Left kidney (tissue), 8 donors: ENCODE data around the gene LHPP. TPM values are rescaled to one million over a fixed set of nuclear protein-coding genes. Genes with fewer than 3 reads are reported as not detected.
"Not testable (repeated sequence)": the region's sequence is repeated elsewhere in the genome, so short reads cannot be mapped to it uniquely, and the experiment has no call there.

Source experiments
- DNase-seq: peaks from one replicate; pipeline ENCODE4 v3.0.0-alpha.2; 2013
- long read RNA-seq, 8 donors: transcript quantifications; one replicate each; lab custom pipeline, GENCODE V29; 2026
- polyA plus RNA-seq: library from polyadenylated mRNA; unstranded; fragments of 120-200 nt; gene quantifications from one replicate; pipeline ENCODE4 v1.2.1, GENCODE V29; 2013; ENCODE audit not compliant: insufficient read length

Gene LHPP, protein sequence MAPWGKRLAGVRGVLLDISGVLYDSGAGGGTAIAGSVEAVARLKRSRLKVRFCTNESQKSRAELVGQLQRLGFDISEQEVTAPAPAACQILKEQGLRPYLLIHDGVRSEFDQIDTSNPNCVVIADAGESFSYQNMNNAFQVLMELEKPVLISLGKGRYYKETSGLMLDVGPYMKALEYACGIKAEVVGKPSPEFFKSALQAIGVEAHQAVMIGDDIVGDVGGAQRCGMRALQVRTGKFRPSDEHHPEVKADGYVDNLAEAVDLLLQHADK
- 17.9 TPM for polyA plus RNA-seq
- long read RNA-seq, donor 1, transcript LHPP-202 (7 exons, 1,622 nt), result major isoform, 9 of 9 reads
- long read RNA-seq, donor 1, partial matches to known transcripts, result 0 of 9 reads
- long read RNA-seq, donor 1, other reads (novel, unspliced or antisense), result 0 of 9 reads
- long read RNA-seq, donor 2, partial matches to known transcripts, result 0 of 6 reads
- long read RNA-seq, donor 2, other reads (novel, unspliced or antisense), result 0 of 6 reads
- long read RNA-seq, donor 3, partial matches to known transcripts, result 22 of 42 reads
- long read RNA-seq, donor 3, other reads (novel, unspliced or antisense), result 16 of 42 reads
- long read RNA-seq, donor 4, result 0 reads
- long read RNA-seq, donor 5, transcript LHPP-202 (7 exons, 1,622 nt), result major isoform, 19 of 21 reads
- long read RNA-seq, donor 5, partial matches to known transcripts, result 0 of 21 reads
- long read RNA-seq, donor 5, other reads (novel, unspliced or antisense), result 0 of 21 reads
- long read RNA-seq, donor 6, transcript LHPP-202 (7 exons, 1,622 nt), result major isoform, 9 of 11 reads
- long read RNA-seq, donor 6, partial matches to known transcripts, result 0 of 11 reads
- long read RNA-seq, donor 6, other reads (novel, unspliced or antisense), result 0 of 11 reads
- long read RNA-seq, donor 7, partial matches to known transcripts, result 0 of 2 reads
- long read RNA-seq, donor 7, other reads (novel, unspliced or antisense), result 0 of 2 reads
- long read RNA-seq, donor 8, partial matches to known transcripts, result 0 of 2 reads
- long read RNA-seq, donor 8, other reads (novel, unspliced or antisense), result 0 of 2 reads

DNA sequence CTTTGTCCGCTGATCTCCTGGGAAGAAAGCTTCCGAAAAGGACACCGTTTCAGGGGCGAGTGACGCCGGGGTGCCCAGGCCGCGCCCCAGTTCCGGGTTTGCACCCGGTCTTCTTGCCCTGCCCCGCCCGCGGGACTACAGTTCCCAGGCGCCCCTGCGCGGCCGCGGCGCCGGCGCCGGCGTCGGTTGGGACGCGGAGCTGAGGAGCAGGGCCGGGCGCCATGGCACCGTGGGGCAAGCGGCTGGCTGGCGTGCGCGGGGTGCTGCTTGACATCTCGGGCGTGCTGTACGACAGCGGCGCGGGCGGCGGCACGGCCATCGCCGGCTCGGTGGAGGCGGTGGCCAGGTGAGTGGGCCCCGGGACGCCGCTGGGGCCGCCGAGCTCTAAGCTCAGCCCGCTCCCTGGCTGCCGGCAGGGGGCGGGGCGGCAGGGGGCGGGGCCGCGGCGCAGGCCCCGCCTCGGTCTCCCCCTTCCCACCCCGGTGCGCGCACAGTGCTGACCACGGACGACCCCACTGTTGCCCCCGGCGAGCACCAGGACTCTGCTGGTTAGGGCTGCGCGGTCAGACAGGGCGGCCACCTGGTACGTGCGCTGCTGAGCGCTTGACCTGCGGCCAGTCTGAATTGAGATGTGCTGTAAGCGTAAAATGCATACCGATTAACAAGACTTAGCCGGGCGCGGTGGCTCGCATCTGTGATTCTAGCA is at the start of gene LHPP:
Gene LHPP, plus strand, starts transcription at position 182 of the 706 bp plus-strand sequence. Its CDS starts 40 bp downstream, at position 222.
- DNase-seq, result peak; percentile 80

DNA sequence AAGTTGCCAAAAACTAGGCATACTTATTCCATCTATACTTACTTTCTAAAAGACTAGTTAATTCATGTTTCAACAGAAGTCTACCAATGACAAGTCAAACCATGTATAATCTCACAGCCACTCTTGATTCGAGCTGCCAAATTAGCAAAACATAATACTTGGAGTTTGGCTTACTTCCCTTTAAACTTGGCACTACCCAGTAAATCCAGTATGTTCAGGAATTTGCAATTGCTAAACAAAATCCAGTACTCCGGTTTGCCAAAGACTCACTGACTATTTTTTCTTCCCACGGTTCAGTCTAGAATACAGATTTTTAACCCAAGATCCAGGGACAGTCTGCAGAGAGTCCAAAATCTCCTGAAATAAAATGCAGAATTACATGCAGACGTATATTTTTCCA is 47.5 kb upstream of the LHPP start:
- DNase-seq, result no peak

DNA sequence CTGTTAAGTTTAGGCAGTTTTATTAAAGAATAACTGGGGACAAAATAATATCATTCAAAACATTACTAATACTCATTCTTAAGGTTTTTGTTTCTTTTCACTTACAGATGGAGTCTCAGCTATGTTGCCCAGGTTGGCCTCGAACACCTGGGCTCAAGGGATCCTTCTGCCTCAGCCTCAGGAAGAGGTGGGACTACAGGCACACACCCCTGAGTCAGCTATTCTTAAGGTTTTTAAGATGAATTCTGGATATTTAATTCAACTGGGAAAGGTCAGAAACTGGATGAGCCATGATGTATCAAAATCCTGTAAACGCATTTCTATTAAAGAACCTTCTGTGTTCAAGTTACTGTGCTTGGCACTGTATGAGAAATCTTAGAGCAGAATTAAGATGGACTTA is 46.4 kb upstream of the LHPP start:
- DNase-seq, result no peak

DNA sequence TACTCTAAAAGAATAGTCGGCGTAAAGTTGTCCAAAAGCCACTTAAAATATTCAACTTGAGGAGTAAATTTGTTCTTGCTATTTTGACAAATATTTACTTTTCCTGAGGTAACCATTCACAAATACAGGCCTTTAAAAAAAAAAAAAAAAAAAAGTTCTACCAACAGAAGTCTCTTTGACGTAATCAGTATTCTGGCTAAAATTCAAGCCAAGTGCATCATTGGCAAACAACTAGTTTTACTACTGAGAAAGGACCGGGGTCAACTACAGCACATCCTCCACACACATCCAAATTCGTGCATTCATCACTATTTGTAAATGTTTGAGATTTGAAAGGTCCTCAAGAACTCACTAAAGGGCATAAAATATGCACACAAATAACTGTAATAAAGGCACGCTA is 44.9 kb upstream of the LHPP start:
- no peak for DNase-seq

DNA sequence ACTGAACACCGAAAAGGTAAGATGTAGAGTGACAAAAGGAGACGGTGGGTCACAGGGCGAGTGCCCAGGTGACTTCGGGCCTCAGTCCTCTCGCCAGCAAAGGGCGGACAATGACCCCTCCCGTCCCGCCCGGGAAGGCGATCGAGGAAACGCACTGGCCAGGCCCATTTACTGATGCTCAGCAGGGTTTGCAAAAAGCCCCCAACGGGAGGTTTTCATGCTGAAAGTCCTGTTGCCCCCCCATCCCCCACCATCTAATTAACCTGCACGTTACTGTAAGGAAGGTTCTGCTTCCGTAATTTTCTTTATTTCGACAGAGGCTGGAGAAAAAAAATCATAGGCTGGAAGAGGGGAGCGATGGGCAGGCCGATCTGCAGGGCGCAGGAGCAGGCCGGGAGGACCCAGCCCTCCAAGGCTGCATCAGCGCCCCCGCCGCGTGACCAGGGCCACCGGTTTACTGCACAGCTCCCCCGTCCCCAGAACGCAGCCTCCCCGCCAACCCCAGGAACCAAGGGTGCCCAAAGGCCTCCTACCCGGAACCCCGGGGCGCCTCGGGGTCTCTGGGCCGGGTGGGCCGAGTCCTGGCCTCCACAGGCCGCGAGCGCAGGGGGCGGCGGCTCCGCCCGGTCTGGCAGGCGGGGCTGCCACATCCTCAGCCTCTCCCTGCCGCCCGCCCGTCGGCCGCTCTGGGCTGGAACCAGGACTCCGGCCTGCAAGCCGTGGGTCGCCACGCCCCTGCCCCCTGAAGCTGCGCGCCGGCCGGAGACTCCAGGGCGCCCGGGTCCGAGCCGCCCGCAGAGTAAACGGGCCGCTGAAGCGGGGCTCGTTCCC is 43.5 kb upstream of the LHPP start:
- DNase-seq, result peak; percentile 46

DNA sequence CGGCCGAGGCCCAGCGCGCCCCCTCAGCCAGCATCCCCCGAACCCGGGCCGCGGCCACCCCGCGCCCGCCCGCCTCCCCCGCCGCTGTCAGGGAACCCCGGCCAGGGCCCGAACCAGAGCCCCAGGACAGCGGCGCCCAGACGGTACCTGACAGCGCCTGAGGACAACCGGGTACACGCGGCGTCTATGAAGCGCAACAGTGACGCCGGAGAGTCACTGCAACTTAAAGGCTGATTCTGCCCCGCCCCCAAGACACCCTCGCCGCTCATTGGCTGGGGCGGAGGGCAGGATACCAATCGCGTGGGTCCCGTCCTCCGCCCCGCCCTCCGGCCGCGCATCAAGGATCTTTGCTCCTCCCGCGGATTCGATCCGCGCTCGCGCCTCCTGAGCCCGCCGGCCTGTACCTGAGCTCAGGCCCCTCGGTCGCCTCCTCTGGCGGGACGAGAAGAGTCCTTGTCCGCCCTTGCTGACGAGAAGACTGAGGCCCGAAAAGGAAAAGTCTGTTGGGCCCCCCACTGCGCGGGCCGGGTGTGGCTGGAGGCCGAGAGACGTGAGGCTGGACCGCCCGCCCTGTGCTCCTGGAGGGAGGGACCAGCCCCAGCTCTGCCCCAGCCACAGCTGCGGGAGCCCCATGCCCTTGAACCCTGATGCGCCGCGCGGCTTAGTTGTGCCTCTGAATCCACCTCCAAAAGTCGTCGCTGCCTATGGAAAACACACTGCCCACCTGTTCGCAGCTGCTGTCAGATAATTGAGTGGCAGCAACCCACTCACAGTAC is 42.7 kb upstream of the LHPP start, which contains the start of gene OAT:
Gene OAT, minus strand, starts transcription at position 198 of the 776 bp plus-strand sequence. CDS start 6,752 bp downstream, outside the sequence.
- peak; percentile 97 for DNase-seq

DNA sequence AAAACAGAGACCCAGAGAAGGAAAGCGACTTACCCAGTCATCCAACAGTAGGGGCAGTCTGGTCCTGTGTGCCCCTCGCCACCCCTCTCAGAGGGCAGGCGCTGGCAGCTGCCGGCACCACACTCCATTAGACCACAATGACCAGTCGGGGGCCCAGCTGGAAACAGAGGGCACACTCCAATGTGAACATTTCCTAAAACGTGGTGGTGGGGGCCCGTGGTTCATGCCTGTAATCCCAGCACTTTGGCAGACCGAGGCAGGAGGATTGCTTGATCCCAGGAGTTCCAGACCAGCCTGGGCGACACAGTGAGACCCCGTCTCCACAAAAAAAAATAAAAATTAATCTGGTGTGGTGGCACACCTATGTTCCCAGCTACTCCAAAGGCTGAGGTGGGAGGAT is 42.0 kb upstream of the LHPP start:
- no peak for DNase-seq

DNA sequence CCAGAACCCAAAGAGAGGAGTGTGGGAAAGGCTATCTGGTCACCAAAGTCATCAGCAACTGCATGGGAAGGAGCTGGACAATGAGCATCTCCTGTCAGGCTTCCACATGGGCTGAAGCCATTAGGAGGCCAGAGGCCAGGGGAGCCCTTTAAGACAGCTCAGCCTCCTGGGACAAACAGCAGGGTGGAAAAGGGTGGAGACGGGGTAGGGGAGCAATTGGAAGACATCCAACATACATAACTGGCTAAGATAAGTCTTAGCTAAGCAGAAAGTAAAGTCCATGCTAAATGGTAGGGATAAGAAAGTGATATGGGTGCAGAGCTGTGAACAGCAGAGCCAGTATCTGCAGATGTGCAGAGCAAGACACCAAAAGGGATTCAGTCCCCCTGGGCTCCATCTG is 41.4 kb upstream of the LHPP start:
- no peak for DNase-seq

DNA sequence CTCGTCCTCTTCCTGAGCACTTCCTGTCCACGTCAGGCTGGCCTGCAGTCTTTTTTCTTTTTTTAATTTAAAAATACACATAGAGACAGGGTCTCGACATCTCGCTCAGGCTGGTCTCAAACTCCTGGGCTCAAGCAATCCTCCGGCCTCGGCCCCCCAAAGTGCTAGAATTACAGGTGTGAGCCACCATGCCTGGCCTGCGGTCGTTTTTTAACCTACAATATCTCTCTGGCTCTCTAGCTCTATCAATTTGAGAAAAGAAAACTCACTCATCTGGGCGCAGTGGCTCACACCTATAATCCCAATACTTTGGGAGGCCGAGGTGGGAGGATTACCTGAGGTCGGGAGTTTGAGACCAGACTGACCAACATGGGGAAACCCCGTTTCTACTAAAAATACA is 38.9 kb upstream of the LHPP start:
- DNase-seq, result no peak

DNA sequence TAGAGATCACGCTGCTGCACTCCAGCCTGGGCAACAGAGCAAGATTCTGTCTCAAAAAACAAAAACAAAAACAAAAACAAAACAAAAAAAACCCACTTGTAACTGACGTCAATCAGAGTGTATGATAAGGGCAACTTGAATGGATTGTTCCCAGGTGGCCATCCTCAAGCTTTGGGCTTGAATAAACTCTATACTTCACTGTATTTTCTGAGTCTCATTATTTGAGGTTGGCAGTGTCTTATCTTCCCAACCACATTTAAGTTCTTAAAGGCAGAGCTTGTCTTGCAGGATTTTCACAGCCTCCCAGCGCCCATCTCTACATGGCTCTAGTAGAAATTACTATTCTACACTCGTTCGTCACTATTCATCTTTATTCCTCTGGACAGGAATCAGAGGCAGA is 37.8 kb upstream of the LHPP start:
- DNase-seq, result no peak

DNA sequence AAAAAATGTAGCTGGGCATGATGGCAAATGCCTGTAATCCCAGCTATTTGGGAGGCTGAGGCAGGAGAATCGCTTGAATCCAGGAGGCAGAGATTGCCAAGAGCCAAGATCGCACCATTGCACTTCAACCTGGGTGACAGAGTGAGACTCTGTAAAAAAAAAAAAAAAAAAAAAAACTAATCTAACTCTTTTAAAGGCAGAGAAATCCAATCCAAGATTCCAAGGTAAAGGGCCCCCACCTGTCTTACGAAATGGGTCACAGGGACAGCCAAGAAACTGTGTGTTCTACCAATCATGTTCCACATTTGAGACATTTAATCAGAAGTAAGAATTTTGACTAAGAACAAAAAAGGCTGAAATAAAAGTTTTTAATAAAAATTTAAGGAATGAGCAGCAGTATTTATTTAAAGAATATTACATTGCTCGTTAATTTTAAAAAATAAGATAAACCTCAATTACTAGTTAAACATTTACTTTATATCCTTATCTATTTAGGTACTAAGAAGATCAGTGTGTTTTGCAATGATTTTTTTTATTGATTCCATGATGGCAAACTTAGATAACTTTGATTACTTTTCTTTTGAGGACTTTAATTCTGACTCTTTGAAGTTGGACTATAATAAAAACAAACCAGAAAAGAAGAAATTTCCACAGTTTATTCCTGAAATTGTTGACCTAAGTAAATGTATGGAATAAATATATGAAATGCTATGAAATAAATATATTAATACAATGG is 36.2 kb upstream of the LHPP start:
- no peak for DNase-seq

DNA sequence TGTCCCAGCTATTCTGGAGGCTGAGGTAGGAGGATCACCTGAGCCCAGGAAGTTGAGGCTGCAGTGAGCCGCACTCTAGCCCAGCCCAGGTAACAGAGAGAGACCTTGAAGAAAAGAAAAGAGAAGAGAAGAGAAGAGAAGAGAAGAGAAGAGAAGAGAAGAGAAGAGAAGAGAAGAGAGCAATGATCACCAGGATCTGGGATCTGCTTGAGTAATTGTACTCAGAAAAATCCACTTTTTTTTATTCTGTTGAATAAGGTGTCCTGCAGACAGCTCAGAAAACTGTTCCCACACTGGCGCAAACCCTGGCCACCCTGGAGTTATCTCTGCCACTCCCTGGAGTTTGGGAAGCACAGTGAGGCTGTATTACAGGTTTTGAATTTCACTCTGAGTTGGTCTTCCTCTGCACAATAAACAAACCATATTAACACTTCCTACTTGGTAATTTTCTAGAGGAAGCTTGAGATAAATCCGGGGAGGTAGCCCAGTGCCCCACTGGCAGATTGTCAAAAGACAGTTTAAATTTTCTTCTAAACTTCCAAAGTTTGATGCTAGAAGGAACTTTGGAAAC is 33.3 kb upstream of the LHPP start:
- no peak for DNase-seq

DNA sequence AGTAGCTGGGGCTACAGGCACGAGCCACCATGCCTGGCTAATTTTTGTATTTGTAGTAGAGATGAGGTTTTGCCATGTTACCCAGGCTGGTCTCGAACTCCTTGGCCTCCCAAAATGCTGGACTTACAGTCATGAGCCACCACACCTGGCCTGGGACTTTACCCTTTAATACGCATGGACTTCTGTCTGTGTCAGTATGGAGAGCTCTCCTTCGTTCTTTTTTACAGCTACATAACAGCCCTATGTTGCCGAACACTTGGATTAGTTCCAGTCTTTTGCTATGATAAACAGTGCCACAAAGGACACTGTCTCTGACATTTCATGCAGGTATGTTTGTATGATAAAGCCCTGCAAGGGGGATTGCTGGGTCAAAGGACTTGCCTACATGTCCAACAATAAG is 32.0 kb upstream of the LHPP start:
- DNase-seq, result no peak

DNA sequence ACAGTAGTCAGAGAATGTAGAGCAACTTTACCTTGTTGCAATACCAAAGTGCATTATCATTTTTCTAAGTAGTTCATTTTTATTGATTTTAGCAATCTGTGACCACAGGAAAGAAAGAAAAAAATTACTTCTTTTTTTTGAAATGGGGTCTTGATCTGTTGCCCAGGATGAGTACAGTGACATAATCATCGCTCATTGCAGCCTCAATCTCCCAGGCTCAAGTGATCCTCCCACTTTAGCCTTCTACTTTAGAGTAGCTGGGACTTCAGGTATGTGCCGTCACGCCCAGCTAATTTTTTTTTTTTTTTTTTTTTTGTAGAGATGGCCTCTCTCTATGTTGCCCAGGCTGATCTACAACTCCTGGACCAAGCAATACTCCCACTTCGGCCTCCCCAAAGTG is 31.5 kb upstream of the LHPP start:
- DNase-seq, result no peak

DNA sequence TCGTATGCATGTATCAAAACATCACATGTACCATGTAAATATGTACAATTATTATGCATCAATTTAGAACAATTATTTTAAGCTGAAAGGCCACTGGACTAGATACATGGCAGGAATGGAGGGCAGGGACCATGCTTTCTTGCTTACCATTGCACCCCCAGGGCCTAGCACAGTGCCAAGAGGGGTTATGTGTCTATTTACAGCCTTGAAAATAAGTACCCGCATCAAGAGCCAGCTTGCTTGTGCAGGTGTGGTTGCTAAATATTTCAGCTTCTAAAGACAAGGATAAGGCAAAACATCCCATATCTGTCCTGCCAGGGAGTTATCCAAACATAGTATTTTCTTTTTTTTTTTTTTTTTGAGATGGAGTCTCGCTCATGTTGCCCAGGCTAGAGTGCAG is 28.2 kb upstream of the LHPP start:
- DNase-seq, result no peak

DNA sequence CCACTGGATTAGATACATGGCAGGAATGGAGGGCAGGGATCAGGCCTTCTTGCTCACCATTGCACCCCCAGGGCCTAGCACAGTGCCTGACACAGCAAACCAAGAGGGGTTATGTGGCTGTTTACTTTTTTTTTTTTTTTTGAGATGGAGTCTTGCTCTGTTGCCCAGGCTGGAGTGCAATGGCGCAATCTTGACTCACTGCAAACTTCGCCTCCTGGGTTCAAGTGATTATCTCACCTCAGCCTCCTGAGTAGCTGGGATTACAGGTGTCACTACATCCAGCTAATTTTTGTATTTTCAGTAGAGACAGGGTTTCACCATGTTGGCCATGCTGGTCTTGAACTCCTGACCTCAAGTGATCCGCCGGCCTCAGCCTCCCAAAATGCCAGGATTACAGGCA is 25.9 kb upstream of the LHPP start:
- not testable (repeated sequence) for DNase-seq

DNA sequence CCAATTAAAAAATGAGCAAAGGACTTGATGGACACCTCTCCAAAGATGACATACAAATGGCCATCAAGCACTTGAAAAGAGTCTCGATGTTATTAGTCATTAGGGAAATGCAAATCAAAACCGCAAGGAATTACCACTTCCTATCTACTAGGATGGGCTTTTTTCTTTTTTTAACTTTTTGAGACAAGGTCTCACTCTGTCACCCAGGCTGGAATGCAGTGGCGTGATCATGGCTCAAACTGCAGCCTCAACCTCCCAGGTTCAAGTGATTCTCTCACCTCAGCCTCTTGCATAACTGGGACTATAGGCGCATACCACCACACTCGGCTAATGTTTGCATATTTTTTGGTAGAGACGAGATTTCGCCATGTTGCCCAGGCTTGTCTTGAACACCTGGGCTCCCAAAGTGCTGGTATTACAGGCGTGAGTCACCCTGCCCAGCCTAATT is 25.4 kb upstream of the LHPP start:
- no peak for DNase-seq

DNA sequence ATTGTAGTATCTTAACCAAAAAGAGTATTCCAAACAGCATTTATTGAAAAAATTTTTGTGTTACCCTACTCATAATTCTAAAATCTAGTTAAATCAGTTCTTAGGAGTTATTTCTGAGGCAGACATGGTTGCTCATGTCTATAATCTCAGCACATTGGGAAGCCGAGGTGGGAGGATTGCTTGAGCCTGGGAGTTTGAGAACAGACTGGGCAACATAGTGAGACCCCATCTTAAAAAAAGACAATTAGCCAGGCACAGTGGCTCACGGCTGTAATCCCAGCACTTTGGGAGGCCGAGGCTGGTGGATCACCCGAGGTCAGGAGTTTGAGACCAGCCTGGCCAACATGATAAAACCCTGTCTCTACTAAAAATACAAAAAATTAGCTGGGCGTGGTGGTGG is 19.9 kb upstream of the LHPP start:
- DNase-seq, result not testable (repeated sequence)
